AG04450 (cell line): Measurements from ENCODE around the gene GMDS. TPM values are rescaled to one million over a fixed set of nuclear protein-coding genes. Genes with fewer than 3 reads are reported as not detected.

Experiments
- CTCF ChIA-PET: fragments of 300-600, 350-600 bp; formaldehyde crosslinking; extraction: SDS; loops from one replicate; lab custom pipeline; 2022; ENCODE audit warnings: antibody characterized with exemption, inconsistent platforms; lab: Charles Lee
- POLR2A ChIA-PET: fragments of 350-600 bp; formaldehyde crosslinking; extraction: SDS; loops from one replicate; lab custom pipeline; 2021; ENCODE audit warnings: antibody characterized with exemption, inconsistent platforms; lab: Yijun Ruan, JAX
- DNase-seq: peaks from one replicate; pipeline ENCODE4 v3.0.0-alpha.2; 2011; ENCODE audit warnings: low read depth, low spot score
- H3K27ac ChIP-seq: one replicate; pipeline ENCODE4 v1.5.1; 2012; ENCODE audit warnings: low read depth, low read length, control low read depth
- H3K27me3 ChIP-seq: one replicate; pipeline ENCODE4 v1.6.0; 2012; ENCODE audit warnings: low read length; ENCODE audit not compliant: control insufficient read depth, insufficient read depth
- H3K4me3 ChIP-seq: 2 replicates; pipeline ENCODE4 v1.5.1; 2011; ENCODE audit warnings: mild to moderate bottlenecking, low read depth, low read length, control low read depth
- H3K9me3 ChIP-seq: 2 replicates; pipeline ENCODE4 v1.5.1; 2012; ENCODE audit warnings: low read length; ENCODE audit not compliant: control insufficient read depth, insufficient read depth
- CTCF ChIP-seq: IDR thresholded peaks from 2 replicates; pipeline ENCODE4 v1.5.1; 2011; ENCODE audit warnings: low read depth, low read length, control low read depth, inconsistent platforms
- polyA plus RNA-seq: library from polyadenylated mRNA; depleted of rRNA; stranded (reverse); fragments of >200 nt; gene quantifications from 2 replicates; pipeline ENCODE4 v1.2.3, GENCODE V29; 2011

GMDS gene
- polyA plus RNA-seq, 1 experiment: 26.4 TPM

DNA sequence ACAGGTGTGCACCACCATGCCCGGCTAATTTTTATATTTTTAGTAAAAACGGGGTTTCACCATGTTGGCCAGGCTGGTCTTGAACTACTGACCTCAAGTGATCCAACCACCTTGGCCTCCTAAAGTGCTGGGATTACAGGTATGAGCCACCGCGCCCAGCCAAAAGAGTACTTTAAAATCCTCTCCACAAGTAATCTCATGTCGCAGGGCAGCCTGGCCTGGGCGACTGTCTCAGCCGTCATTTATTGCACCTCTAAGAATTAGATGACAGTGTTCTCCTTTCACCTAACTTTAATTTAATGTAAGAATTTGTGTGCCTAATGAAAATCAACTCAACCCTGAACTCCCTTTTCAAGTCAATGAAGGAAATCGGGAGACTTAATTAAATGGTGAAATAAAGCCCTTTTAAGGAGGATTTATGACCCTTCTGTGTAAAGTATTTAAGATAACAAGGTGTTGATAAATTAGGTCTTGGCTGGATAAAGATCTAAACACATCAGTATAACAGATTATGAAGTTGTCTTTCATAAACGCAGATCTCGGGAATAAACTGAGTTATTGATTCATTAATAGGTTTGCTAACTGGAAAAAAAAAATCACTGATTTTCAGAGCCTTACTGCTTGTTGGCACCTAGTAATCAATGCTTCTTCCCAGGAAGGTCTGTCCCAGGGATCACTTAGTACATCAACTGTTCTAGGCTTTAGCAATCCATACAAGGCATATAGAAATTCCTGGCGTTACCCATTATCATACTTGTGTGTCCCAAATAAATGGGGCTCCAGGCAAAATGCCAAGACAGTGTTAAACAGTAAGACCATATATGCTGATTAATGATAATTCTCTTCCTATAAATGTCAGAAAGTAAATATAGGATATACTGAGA, 209.3 kb downstream of the GMDS start:
- H3K27me3 ChIP-seq: no peaks in the 10 kb centered on the region
- no peak overlapping the region for H3K27ac ChIP-seq
- no peak overlapping the region for H3K4me3 ChIP-seq
- no peaks in the 10 kb centered on the region for H3K9me3 ChIP-seq
- no peak for TF ChIP-seq CTCF
- no peak for DNase-seq
- CTCF ChIA-PET: interaction anchor here (0.6 to 1.3 kb wide), 3 partner anchors 413 to 598 kb away, joined by 3 read pairs; no protein-coding TSS in a partner anchor
- POLR2A ChIA-PET: no interaction called here

GRCh38 chr6:2035046-2035445, 210.4 kb downstream of the GMDS start:
- no peak for DNase-seq
- Histone ChIP-seq H3K9me3 (no peaks in the 10 kb centered on the region), H3K4me3 (no peak overlapping the region), H3K27me3 (no peaks in the 10 kb centered on the region), H3K27ac (no peak overlapping the region)
- no peak for TF ChIP-seq CTCF
- ChIA-PET CTCF (interaction anchor here (0.6 to 1.3 kb wide), 4 partner anchors 9 to 667 kb away, joined by 3 to 4 read pairs (median 3); no protein-coding TSS in a partner anchor), POLR2A (no interaction called here)

- POLR2A ChIA-PET: no interaction called here
- Histone ChIP-seq H3K9me3 (no peaks in the 10 kb centered on the region), H3K27ac (no peak overlapping the region), H3K4me3 (no peak overlapping the region), H3K27me3 (no peaks in the 10 kb centered on the region)
- TF ChIP-seq CTCF: no peak
- CTCF ChIA-PET: interaction anchor here (0.6 to 1.1 kb wide), 4 partner anchors 10 to 1009 kb away, joined by 3 to 4 read pairs (median 3); no protein-coding TSS in a partner anchor
- DNase-seq: no peak
Observed at GRCh38 chr6:2034256-2034655, 211.1 kb downstream of the GMDS start.

GRCh38 chr6:2033544-2033943, 211.9 kb downstream of the GMDS start:
- CTCF ChIA-PET: interaction anchor here (1.1 kb wide), 1 partner anchor 12 kb away, joined by 3 read pairs; no protein-coding TSS in a partner anchor
- no peak for DNase-seq
- no peaks in the 10 kb centered on the region for H3K9me3 ChIP-seq

More at GRCh38 chr6:2033544-2033943, 211.9 kb downstream of the GMDS start:
- Histone ChIP-seq H3K4me3 (no peak overlapping the region), H3K27me3 (no peaks in the 10 kb centered on the region), H3K27ac (no peak overlapping the region)
- POLR2A ChIA-PET: no interaction called here
- no peak for TF ChIP-seq CTCF
